ENCODE measurements around the gene MANBA. TPM values are rescaled to one million over a fixed set of nuclear protein-coding genes. Genes with fewer than 3 reads are reported as not detected.
"Not testable (repeated sequence)": the region's sequence is repeated elsewhere in the genome, so short reads cannot be mapped to it uniquely, and the experiment has no call there.

The MANBA gene
- total RNA-seq, 1 experiment from 2014 or later: 11.2 TPM

- Mint-ChIP-seq H3K27me3 (ENCODE audit: insufficient read depth, unreplicated experiment) (no peaks in the 10 kb centered on the region), H3K4me3 (ENCODE audit: unreplicated experiment) (no peak overlapping the region), H3K9me3 (ENCODE audit: unreplicated experiment) (no peaks in the 10 kb centered on the region), H3K36me3 (ENCODE audit: insufficient read depth, unreplicated experiment) (no peaks in the 10 kb centered on the region), H3K4me1 (ENCODE audit: insufficient read depth, unreplicated experiment) (peaks cover 6% of the 10 kb centered on the region), H3K27ac (ENCODE audit: low read depth, unreplicated experiment) (no peak overlapping the region)
- intact Hi-C loops (cut with micrococcal nuclease): loop anchor here (10.0 kb wide), 1 partner anchor 86 kb away; no protein-coding TSS in a partner anchor
- POLR2A ChIA-PET: interaction anchor here (0.9 kb wide), 1 partner anchor 16 kb away, joined by 3 read pairs; no protein-coding TSS in a partner anchor
- DNase-seq (ENCODE audit: unreplicated experiment): no peak
- CTCF ChIA-PET: no interaction called here
- no TSS peak for BruUV-seq (replicated peaks)
- TF ChIP-seq, protein P1, sequence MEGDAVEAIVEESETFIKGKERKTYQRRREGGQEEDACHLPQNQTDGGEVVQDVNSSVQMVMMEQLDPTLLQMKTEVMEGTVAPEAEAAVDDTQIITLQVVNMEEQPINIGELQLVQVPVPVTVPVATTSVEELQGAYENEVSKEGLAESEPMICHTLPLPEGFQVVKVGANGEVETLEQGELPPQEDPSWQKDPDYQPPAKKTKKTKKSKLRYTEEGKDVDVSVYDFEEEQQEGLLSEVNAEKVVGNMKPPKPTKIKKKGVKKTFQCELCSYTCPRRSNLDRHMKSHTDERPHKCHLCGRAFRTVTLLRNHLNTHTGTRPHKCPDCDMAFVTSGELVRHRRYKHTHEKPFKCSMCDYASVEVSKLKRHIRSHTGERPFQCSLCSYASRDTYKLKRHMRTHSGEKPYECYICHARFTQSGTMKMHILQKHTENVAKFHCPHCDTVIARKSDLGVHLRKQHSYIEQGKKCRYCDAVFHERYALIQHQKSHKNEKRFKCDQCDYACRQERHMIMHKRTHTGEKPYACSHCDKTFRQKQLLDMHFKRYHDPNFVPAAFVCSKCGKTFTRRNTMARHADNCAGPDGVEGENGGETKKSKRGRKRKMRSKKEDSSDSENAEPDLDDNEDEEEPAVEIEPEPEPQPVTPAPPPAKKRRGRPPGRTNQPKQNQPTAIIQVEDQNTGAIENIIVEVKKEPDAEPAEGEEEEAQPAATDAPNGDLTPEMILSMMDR (IDR thresholded peaks at IDR 0.05; ENCODE audit: unreplicated experiment): no peak
Observed at GRCh38 chr4:102710986-102711385, 49.8 kb downstream of the MANBA start.

DNA sequence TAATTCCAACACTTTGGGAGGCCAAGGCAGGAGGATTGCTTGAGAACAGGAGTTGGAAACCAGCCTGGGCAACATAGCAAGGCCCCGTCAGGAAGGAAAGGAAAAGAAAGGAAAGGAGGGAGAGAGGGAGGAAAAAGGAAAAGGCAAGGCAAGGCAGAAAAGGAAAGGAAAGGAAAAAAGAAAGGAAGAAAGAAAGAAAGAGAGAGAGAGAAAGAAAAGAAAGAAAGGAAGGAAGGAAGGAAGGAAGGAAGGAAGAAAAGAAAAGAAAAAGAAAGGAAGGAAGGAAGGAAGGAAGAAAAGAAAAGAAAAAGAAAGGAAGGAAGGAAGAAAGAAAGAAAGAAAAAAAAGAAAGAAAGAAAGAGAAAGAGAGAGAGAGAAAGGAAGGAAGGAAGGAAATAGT lies 51.7 kb downstream of the MANBA start:
- H3K9me3 Mint-ChIP-seq (ENCODE audit: unreplicated experiment); CTCF ChIA-PET; H3K27me3 Mint-ChIP-seq (ENCODE audit: insufficient read depth, unreplicated experiment); H3K27ac Mint-ChIP-seq (ENCODE audit: low read depth, unreplicated experiment); DNase-seq (ENCODE audit: unreplicated experiment); H3K4me3 Mint-ChIP-seq (ENCODE audit: unreplicated experiment); intact Hi-C loops (cut with micrococcal nuclease); H3K4me1 Mint-ChIP-seq (ENCODE audit: insufficient read depth, unreplicated experiment); H3K36me3 Mint-ChIP-seq (ENCODE audit: insufficient read depth, unreplicated experiment); POLR2A ChIA-PET; BruUV-seq (replicated peaks): not testable (repeated sequence)

DNA sequence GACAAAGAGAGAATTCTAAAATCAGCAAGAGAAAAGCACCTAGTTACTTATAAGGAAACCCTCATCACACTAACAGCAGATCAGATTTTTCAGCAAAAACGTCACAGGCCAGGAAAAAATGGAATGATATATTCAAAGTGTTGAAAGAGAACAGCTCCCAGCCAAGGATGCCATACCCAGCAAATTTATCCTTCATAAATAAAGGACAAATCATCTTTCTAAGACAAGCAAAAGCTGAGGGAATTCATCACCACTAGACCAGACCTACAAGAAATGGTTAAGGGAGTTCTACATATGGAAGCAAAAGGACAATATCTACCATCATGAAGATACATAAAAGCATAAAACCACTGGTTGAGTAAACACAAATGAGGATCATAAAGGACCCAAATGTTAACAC lies 53.6 kb downstream of the MANBA start:
- H3K36me3 Mint-ChIP-seq (ENCODE audit: insufficient read depth, unreplicated experiment): no peaks in the 10 kb centered on the region
- intact Hi-C loops (cut with micrococcal nuclease): no loop called here

GRCh38 chr4:102705391-102705935 lies 55.3 kb downstream of the MANBA start:
- intact Hi-C loops (cut with micrococcal nuclease): no loop called here
- DNase-seq (ENCODE audit: unreplicated experiment): no peak
- TF ChIP-seq, protein P1 (IDR thresholded peaks at IDR 0.05; ENCODE audit: unreplicated experiment): no peak
- no peaks in the 10 kb centered on the region for H3K9me3 Mint-ChIP-seq (ENCODE audit: unreplicated experiment)
- no peaks in the 10 kb centered on the region for H3K4me1 Mint-ChIP-seq (ENCODE audit: insufficient read depth, unreplicated experiment)
- H3K36me3 Mint-ChIP-seq (ENCODE audit: insufficient read depth, unreplicated experiment): no peaks in the 10 kb centered on the region
- ChIA-PET CTCF (interaction anchor here (0.8 kb wide), 1 partner anchor 18 kb away, joined by 3 read pairs; no protein-coding TSS in a partner anchor), POLR2A (interaction anchor here (1.2 kb wide), 1 partner anchor 85 kb away, joined by 4 read pairs; no protein-coding TSS in a partner anchor)
- H3K27me3 Mint-ChIP-seq (ENCODE audit: insufficient read depth, unreplicated experiment): no peaks in the 10 kb centered on the region
- BruUV-seq (replicated peaks): no TSS peak
- no peak overlapping the region for H3K27ac Mint-ChIP-seq (ENCODE audit: low read depth, unreplicated experiment)
- H3K4me3 Mint-ChIP-seq (ENCODE audit: unreplicated experiment): no peak overlapping the region

More for the DNA sequence above, 53.6 kb downstream of the MANBA start:
- Mint-ChIP-seq H3K27me3 (ENCODE audit: insufficient read depth, unreplicated experiment) (no peaks in the 10 kb centered on the region), H3K27ac (ENCODE audit: low read depth, unreplicated experiment) (no peak overlapping the region), H3K4me1 (ENCODE audit: insufficient read depth, unreplicated experiment) (no peaks in the 10 kb centered on the region), H3K9me3 (ENCODE audit: unreplicated experiment) (no peaks in the 10 kb centered on the region), H3K4me3 (ENCODE audit: unreplicated experiment) (no peak overlapping the region)
- ChIA-PET CTCF (interaction anchor here (0.7 kb wide), 2 partner anchors 94 to 451 kb away, joined by 3 to 4 read pairs; no protein-coding TSS in a partner anchor), POLR2A (interaction anchor here (1.3 kb wide), 1 partner anchor 10 kb away, joined by 4 read pairs; no protein-coding TSS in a partner anchor)
- no peak for DNase-seq (ENCODE audit: unreplicated experiment)
- no TSS peak for BruUV-seq (replicated peaks)
- TF ChIP-seq, protein P1 (IDR thresholded peaks at IDR 0.05; ENCODE audit: unreplicated experiment): no peak

Measured in MCF 10A (cell line).